ACC112 (cell line): Measurements from ENCODE around the gene PAX3.

Source experiments
- H2AFZ ChIP-seq: fragments of 200-600 bp; sonication (generic); one replicate; pipeline ENCODE4 v1.6.0; 2017; ENCODE audit warnings: antibody characterized with exemption, low read length; ENCODE audit not compliant: unreplicated experiment
- H3K27ac ChIP-seq: fragments of 200-600 bp; sonication (generic); 2 replicates; pipeline ENCODE4 v1.5.1; 2014; ENCODE audit warnings: low read depth, mild to moderate bottlenecking, antibody characterized with exemption, low read length, moderate library complexity
- H3K27me3 ChIP-seq: fragments of 200-600 bp; sonication (generic); 2 replicates; pipeline ENCODE4 v1.6.1; 2014; ENCODE audit warnings: mild to moderate bottlenecking, antibody characterized with exemption, low read length, moderate library complexity, mixed read lengths; ENCODE audit not compliant: insufficient read depth
- H3K36me3 ChIP-seq: fragments of 200-600 bp; sonication (generic); 2 replicates; pipeline ENCODE4 v1.6.1; 2016; ENCODE audit warnings: mild to moderate bottlenecking, antibody characterized with exemption, low read length, moderate library complexity, mixed read lengths; ENCODE audit not compliant: insufficient read depth
- H3K4me1 ChIP-seq: fragments of 200-600 bp; sonication (generic); one replicate; pipeline ENCODE4 v1.6.1; 2016; ENCODE audit warnings: low read length, mixed read lengths; ENCODE audit not compliant: insufficient read depth, unreplicated experiment, control insufficient read depth
- H3K4me3 ChIP-seq: fragments of 200-600 bp; sonication (generic); 2 replicates; pipeline ENCODE4 v1.5.1; 2014; ENCODE audit warnings: mild to moderate bottlenecking, low read depth, low read length
- H3K79me2 ChIP-seq: fragments of 200-600 bp; sonication (generic); one replicate; pipeline ENCODE4 v1.6.0; 2016; ENCODE audit warnings: low read length; ENCODE audit not compliant: control insufficient read depth, unreplicated experiment, insufficient read depth

The PAX3 gene

DNA sequence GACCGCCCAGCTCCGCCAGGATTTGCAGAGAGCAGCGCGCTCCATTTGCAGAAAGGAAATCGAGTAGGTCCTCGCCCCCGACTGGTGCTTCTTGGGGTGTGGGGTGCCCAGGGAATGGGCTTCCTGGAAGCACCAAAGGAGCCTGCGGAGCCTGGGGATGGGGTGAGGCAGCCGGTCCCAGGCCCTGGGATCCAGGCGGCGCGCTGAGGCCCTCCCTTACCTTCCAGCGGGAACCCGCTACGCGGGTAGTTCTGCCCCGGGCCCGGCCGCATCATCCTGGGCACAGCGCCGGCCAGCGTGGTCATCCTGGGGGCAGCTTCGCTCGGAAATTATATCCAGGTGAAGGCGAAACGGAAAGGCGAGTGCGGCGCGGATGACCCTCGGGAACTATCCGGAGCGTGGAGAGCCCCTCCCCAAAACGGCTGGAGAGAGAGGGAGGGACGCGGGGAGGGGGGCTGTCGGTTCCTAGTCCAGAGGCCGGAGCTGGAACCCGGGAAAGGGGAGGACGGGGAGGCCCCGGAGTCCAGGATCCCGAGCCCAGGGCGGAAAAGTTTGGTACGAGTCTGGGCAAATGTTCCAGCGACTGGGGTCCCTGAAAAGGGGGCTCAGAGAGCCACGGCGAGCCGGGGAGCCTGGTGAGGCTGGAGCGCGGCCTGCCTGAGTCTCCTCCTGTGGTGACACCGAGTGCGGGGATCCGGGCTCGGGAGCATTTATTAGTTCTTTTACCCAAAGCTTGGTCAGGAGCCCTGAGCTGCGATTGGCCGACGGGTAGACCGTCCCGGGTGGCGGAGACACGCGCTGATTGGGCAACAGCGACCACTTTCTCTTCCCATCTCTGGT is at the start of gene PAX3:
Gene PAX3 (minus strand): TSS at position 688 of the 840 bp plus-strand sequence. CDS start 383 bp downstream, at position 305.
- Histone ChIP-seq H3K36me3 (no peaks in the 10 kb centered on the region), H2AFZ (no peak within 1 kb of the TSS), H3K27me3 (peaks cover 99% of the 10 kb centered on the region), H3K4me1 (no peaks in the 10 kb centered on the region), H3K79me2 (no peaks in the 10 kb centered on the region), H3K27ac (no peak within 1 kb of the TSS), H3K4me3 (no peak within 1 kb of the TSS)

DNA sequence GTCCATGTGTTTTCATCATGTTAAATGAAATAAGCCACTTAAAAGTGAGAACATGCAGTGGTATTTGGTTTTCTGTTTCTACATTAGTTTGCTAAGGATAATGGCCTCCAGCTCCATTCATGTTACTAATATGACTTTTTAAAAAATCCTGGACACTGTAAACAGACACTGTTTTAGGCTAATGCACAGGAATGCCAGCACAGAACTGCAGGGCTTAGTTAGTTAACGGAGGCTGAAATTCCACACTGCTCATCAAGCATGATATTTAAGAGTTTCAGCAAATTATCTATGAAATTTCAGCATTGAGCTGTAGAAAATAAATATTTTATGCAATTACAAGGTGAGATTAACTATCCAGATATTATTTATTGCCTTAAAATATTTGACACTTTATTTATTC is 42.5 kb upstream of the PAX3 start:
- H3K79me2 ChIP-seq, result no peaks in the 10 kb centered on the region

DNA sequence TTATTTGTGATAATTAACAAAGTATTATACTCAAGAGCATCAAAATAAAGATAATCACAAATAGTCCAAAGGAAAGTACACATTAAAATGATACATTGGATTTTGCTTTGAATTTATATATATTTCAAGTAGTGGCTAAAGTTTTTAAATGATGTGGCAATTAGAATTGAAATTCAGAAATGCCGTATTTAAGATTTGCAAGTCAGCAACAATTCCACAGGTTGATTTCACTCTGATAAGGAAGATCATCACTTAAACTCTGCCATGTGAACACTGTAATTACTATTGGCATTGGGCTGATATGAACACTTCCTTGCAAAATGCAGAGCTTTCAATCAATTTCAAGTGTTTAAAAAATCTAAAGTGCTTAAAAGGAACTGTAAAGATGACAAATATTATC is 39.6 kb upstream of the PAX3 start:
- H3K27me3 ChIP-seq, result no peaks in the 10 kb centered on the region
- no peak overlapping the region for H2AFZ ChIP-seq
- H3K27ac ChIP-seq, result no peak overlapping the region
- H3K79me2 ChIP-seq, result no peaks in the 10 kb centered on the region
- H3K4me3 ChIP-seq, result no peak overlapping the region
- no peaks in the 10 kb centered on the region for H3K4me1 ChIP-seq
- H3K36me3 ChIP-seq, result no peaks in the 10 kb centered on the region

More for the DNA sequence above, 42.5 kb upstream of the PAX3 start:
- Histone ChIP-seq H3K27me3 (no peaks in the 10 kb centered on the region), H3K27ac (no peak overlapping the region), H3K4me3 (no peak overlapping the region), H3K36me3 (no peaks in the 10 kb centered on the region), H2AFZ (no peak overlapping the region), H3K4me1 (no peaks in the 10 kb centered on the region)

DNA sequence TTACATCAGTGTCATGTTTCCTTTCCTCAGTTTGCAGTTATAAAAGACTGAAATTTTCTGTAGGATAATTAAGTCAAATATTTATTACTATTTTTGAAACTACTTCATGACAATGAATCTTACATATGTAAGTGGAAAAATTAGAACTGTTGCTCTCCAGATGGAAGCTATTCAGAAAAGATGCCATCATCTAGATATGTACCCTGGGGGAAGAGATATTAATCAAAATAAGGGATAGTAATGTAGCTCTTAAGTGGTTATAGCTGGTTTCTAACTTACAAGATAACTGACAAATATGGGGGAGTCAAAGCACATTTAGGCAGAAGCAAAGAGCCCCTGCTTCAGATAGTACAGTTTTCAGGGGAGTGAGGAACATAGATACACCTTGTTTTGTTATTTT is 38.1 kb upstream of the PAX3 start:
- no peaks in the 10 kb centered on the region for H3K27me3 ChIP-seq
- no peak overlapping the region for H2AFZ ChIP-seq
- H3K4me3 ChIP-seq, result no peak overlapping the region
- no peaks in the 10 kb centered on the region for H3K36me3 ChIP-seq
- no peaks in the 10 kb centered on the region for H3K79me2 ChIP-seq
- H3K27ac ChIP-seq, result no peak overlapping the region
- H3K4me1 ChIP-seq, result no peaks in the 10 kb centered on the region

DNA sequence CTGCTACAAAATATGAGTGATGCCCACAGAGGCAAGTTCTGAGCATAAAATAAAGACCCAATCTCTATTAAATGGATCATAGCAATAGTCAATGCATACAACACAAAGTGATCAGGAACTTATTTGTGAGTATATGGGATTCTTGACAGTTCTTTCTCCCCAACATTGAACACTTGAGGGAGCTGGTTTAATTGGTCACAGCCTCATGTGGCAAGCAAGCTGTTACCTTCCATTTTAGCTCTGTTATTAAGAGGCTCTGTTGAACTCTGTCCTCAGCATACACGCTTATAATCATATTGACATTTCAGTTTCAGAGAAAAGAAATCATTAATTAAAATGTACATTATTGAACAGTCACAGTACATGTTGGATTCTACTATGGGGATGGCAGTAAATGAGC is 37.6 kb upstream of the PAX3 start:
- Histone ChIP-seq H3K36me3 (no peaks in the 10 kb centered on the region), H3K27ac (no peak overlapping the region), H3K4me1 (no peaks in the 10 kb centered on the region), H3K4me3 (no peak overlapping the region), H3K79me2 (no peaks in the 10 kb centered on the region), H3K27me3 (no peaks in the 10 kb centered on the region), H2AFZ (no peak overlapping the region)

DNA sequence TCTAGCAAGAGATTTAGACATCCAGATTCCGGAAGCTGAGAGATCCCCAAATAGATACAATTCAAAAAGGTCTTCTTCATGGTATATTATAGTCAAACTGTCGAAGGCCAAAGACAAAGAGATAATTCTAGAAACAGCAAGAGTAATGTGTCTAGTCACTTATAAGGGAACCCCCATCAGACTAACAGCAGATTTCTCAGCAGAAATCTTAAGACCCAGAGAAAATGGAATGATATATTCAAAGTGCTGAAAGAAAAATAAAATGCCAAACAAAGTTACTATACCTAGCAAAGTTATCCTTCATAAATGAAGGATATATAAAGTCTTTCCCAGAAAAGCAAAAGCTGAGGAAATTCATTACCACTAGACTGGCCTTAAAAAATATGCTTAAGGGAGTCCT is 36.1 kb upstream of the PAX3 start:
- Histone ChIP-seq H2AFZ (no peak overlapping the region), H3K4me3 (no peak overlapping the region), H3K27me3 (no peaks in the 10 kb centered on the region), H3K4me1 (no peaks in the 10 kb centered on the region), H3K79me2 (no peaks in the 10 kb centered on the region), H3K27ac (no peak overlapping the region), H3K36me3 (no peaks in the 10 kb centered on the region)

DNA sequence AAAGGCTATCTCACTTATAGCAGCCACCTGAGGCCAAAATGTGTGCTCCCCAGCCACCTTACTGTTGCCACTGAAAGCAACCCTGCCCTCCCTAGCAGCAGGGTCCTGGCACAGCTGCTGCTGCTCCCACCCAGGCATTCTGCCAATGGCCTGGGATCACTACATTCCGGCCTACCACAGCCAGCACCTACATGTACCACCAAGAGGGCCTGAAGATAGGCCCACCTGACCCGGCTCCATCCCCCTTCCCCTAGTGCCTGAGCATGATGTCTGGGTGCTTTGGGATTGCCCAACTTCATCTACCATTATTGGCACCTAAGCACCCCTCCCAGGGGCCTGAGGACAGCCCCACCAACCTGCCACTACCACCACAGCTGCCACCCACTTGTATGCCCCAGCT is 34.6 kb upstream of the PAX3 start:
- Histone ChIP-seq H3K4me1 (no peaks in the 10 kb centered on the region), H3K27ac (no peak overlapping the region), H3K79me2 (no peaks in the 10 kb centered on the region), H3K27me3 (no peaks in the 10 kb centered on the region), H3K4me3 (no peak overlapping the region), H3K36me3 (no peaks in the 10 kb centered on the region), H2AFZ (no peak overlapping the region)

DNA sequence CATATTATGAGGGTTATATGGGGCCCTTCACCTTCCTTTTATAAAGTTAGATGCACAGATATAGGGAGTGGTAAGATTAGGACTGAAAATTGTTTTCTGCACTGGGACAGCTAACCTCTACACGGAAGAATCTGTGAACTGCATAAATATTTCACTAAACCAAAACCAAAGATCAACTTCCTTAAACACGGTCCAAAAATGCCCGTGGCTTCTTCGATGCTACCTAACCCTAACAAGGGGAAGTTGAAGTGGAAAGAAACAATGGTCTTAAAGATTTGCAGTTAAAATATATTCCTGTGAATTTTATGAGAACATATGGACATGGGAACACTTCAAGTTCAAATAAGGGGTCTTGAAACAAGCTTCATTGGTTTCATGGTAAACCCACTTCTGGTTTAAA is 33.3 kb upstream of the PAX3 start:
- no peaks in the 10 kb centered on the region for H3K79me2 ChIP-seq
- no peaks in the 10 kb centered on the region for H3K36me3 ChIP-seq
- no peak overlapping the region for H2AFZ ChIP-seq
- no peak overlapping the region for H3K27ac ChIP-seq
- H3K4me1 ChIP-seq, result no peaks in the 10 kb centered on the region
- no peak overlapping the region for H3K4me3 ChIP-seq
- H3K27me3 ChIP-seq, result no peaks in the 10 kb centered on the region

DNA sequence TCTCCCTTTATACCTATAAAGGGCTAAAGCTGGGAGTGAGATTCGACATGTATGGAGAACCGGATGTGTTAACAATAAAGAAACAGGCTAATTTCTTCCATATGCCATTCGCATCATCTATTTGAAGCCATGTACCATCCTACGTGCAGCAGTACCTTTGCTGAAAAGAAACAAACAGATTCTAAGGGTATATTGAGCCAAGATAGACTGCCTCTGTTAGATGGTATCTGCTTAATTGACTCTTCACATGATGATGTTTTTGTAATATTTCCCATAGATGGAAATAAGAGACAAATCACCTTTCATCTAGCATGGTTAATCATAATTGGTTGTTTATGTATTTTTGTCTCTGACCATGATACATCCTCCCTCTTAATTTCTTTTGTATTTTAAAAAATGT is 32.1 kb upstream of the PAX3 start:
- H3K27ac ChIP-seq, result no peak overlapping the region
- no peaks in the 10 kb centered on the region for H3K79me2 ChIP-seq
- peaks cover 6% of the 10 kb centered on the region; the same call in 1 of the 2 replicates for H3K27me3 ChIP-seq
- H2AFZ ChIP-seq, result no peak overlapping the region
- no peaks in the 10 kb centered on the region for H3K36me3 ChIP-seq
- H3K4me1 ChIP-seq, result no peaks in the 10 kb centered on the region
- no peak overlapping the region for H3K4me3 ChIP-seq

DNA sequence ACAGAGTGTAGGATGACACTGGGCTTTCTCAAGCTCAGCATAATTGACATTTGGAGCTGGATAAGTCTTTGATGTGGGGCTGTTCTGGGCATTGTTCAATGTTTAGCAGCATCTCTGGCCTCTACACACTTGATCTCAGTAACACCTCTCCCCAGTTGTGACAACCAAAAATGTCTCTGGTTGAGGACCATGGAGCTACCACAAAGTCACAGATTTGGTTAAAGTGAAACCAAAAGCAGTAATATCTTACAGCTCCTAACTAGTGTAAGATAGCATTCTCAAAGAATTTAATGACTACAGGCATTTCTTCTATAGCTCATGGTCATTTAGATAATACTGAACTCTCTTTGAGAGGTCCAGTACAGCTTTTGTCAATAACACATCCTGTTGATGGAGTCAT is 23.4 kb upstream of the PAX3 start:
- no peak overlapping the region for H2AFZ ChIP-seq
- H3K27ac ChIP-seq, result no peak overlapping the region
- no peaks in the 10 kb centered on the region for H3K36me3 ChIP-seq
- H3K4me1 ChIP-seq, result no peaks in the 10 kb centered on the region
- no peak overlapping the region for H3K4me3 ChIP-seq
- peaks cover 68% of the 10 kb centered on the region for H3K27me3 ChIP-seq
- H3K79me2 ChIP-seq, result no peaks in the 10 kb centered on the region
